GM21367 (cell line): ENCODE results near the gene CCDC154.

Experiments used
- ATAC-seq: cut with Tn5 transposase; IDR thresholded peaks from one replicate; pipeline ENCODE4 v1.9.1; 2021; ENCODE audit not compliant: unreplicated experiment

Gene CCDC154

DNA sequence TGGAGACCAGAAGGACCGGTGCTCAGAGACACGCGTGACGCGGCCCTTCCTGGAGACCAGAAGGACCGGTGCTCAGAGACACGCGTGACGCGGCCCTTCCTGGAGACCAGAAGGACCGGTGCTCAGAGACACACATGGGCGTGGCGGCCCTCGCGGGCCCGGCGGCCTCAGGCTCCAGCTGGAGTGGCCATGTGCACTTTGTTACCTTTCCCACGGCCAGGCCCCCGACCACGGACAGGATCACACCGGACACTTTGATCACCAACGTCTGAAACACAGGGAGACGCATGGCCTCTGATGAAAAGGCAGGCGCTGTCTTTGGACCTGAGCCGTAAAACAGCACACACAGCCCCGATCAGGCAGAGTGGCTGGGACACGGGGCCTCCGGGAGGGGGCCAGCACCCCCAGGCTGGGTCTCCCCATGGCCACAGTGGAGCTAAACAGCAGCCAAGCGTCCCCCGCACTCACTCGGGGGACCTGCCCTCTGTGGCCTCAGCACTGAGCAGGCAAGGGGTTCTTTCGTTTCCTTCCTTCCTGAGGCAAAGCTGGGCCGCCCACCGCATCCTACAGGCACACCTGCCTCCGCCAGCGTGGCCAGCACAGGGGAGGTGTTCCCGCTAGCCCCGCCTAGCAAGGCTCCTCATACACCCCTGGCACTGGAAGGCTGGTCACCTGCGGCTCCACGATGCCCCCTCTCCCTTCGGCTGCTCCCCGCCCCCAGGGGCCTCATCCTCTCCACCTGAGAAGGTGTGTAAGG lies 13.3 kb upstream of the CCDC154 start:
- no peak for ATAC-seq

GRCh38 chr16:1456951-1457350 lies 12.6 kb upstream of the CCDC154 start:
- ATAC-seq: no peak

DNA sequence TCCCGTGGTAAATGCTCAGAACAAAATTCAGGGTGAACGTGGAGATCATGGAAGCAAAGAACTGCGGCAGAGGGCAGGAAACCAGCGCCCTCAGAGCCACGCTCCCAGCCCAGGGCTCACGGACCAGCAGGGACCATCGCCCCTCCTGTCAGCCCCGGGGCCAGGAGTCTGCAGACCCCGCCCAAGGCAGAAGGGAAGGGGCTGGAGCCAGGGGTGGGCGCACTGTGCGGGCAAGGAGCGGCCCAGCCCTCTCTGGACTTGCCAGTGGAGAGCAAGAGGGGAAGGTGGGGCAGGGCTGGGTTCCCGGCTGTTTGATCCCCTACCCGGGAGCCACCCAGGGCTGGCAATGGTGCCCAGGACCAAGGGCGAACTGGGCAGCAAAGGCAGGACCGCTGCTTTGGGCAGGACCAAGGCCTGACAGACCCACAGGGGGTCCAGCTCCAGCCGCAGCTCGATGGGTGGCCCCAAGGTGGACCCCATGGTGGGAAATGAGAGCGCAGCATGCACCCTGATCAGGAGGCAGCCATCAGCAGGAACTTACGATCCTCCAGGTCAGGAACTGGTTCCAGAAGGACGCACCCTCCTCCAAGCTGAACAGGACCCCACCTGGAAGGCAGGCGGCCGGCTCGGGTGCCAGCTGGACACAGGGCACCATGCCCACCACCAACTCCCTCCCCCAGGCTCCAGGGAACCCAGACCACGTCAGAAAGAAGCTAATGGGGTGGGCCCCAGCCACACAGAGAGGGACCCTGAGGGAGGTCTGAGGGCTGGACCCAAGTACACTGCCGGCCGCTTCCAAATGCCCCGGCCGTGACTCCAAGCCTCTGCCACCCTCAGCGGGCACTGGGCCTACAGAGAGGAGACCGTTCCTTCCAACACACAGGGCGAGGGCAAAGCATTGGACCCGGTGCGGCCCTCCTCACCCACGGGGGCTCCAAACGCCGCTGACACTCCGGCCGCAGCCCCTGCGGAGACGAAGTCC lies 11.1 kb upstream of the CCDC154 start:
- no peak for ATAC-seq

DNA sequence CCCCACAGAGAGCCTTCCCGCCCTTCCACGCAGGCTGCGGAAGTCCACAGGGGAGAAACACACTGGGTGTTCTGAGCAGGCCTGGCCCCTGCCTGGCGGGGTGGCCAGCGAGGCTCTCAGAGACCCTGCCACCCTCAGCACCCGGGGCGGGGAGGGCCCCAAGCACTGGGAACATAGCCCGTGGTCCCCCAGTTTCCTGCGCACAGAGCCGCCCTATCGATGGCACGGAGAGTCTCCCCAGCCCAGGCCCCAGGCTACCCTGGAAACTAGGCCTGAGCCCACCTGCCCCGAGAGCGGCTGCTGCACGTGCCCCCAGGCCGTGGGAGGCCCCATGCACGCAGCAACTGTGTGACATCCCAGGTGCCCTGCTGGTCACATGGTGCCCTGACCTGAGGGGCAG lies 10.2 kb upstream of the CCDC154 start:
- no peak for ATAC-seq

- no peak for ATAC-seq
Measured at GRCh38 chr16:1453316-1453715, 9.0 kb upstream of the CCDC154 start.

GRCh38 chr16:1452530-1452929 lies 8.2 kb upstream of the CCDC154 start:
- ATAC-seq: no peak

DNA sequence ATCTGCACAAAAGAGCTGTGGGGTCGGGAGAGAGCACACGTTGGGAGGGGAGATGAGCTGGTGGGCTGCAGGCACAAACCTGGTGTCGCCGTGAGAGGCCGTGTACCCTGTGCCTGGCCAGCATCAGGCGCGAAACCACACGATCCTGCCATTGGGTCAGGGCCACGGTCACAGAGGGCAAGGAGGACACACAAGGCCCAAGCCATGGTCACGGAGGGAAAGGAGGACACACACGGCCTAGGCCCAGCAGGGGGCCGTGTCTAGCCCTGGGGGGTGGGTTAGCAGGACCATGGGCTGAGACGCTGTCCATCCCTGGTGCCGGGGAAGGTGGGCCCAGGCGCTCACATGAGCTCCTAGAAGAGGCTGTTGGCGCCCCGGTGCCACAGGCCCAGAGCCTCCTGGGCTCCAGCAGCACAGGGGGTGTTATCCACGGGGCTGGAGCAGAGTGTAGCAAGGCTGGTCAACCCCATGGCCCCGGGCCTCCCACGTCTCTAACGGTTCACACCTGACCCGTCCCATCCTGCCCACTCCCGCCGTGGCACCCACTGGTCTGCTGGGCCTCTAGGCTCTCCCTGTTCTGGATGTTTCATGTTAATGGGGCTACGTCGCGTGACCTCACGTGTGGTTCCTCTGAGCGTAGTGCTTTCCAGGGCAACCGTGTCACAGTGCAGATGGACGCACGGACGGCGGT lies 7.5 kb upstream of the CCDC154 start:
- ATAC-seq: no peak

GRCh38 chr16:1450841-1451240 lies 6.5 kb upstream of the CCDC154 start:
- ATAC-seq: no peak

DNA sequence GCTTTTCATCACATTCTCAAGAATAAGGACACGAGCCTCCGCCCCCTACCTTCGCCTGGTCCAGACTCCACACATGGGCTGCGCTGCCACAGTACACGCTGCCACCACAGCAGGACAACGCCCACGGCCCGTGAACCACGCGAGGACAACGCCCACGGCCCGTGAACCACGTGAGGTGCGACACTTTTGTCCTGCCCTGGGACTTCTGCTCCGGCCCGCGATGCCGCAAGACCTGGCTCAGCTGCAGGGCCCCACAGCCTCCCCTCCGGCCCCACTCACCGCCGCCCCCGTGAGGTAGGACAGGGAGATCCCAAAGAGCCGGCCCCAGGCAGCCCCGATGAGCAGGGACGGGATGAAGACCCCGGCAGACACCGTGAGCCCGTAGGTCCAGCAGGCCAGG lies 5.9 kb upstream of the CCDC154 start:
- no peak for ATAC-seq

- no peak for ATAC-seq
Measured at GRCh38 chr16:1449201-1449788, 4.9 kb upstream of the CCDC154 start.

DNA sequence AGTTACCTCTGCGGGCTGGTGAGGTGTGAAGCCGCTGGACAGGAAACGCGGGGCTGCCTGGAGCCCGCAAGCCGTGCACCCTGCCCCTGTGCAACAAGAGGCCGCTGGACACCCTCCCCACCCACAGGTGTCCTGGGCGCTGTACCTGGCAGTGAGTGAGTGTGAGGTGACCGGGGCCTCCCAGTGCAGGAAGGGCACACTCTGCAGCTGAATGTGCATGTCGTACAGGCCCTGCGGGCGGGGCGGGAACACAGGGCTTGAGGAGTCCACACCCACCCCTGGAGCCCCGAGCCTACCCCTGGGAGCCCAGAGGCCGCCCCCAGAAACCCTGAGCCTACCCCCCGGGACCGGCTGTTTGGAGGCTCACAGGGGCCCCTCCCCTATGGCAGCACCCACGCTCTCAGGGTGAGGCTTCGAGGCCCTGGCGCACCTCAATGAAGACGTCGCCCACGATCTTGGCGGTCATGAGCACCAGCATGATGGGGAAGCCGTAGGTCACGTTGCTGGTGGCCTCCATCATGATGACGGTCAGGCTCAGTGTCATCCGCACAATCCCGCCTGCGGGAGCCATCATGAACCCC lies 4.3 kb upstream of the CCDC154 start:
- ATAC-seq: no peak

DNA sequence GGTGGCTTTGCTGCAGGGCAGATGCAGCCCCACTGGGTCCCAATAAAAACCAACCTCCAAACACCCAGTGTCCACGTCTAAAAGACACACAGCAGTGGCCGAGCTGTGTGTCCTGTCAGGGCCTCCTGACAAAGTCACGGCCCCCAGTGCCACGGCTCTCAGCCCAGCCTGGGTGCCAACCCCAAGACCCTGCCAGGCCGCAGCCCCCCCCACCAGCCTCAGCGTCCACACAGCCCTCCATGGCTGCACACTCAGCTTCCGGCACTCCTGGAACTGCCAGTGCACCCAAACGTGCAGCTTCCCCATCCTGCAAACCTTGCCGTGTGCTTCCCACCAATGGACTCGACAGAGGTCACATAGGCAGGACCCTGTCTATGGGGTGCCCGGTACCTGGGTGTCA lies 3.6 kb upstream of the CCDC154 start:
- no peak for ATAC-seq

- ATAC-seq: no peak
Measured at GRCh38 chr16:1446296-1447080, 2.1 kb upstream of the CCDC154 start.

DNA sequence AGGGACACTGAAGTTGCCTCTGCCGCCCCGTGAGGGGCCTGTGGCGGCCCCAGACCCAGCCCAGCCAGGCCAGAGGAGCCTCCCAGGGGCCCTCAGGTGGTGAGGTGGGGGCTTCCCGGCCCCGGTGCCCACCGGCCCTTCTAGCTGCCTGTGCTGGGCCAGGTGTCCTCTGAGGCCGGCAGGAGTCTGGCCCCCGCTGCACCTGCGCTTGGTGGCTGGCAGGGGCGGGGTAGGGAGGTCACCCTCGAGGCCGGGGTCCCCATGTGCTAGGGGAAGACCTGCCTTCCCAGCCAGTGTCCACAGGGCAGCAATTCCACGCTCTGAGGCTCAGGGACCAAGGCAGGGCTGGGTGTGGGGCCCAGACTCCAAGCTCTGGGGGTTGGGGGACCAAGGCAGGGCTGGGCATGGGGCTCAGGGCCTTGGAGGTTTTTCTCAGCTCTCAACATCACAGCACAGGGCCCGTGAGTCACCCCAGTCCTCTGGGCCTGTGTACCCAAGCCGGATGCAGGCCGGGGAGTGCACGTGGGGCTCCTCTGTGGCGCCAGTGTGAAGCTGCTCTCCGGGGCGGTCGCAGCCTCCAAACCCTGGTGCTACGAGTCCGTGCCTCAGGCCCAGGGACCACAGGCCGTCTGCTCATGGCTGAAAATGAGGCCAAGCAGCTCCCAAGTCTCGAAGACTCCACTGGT lies 1.3 kb upstream of the CCDC154 start:
- ATAC-seq: no peak

DNA sequence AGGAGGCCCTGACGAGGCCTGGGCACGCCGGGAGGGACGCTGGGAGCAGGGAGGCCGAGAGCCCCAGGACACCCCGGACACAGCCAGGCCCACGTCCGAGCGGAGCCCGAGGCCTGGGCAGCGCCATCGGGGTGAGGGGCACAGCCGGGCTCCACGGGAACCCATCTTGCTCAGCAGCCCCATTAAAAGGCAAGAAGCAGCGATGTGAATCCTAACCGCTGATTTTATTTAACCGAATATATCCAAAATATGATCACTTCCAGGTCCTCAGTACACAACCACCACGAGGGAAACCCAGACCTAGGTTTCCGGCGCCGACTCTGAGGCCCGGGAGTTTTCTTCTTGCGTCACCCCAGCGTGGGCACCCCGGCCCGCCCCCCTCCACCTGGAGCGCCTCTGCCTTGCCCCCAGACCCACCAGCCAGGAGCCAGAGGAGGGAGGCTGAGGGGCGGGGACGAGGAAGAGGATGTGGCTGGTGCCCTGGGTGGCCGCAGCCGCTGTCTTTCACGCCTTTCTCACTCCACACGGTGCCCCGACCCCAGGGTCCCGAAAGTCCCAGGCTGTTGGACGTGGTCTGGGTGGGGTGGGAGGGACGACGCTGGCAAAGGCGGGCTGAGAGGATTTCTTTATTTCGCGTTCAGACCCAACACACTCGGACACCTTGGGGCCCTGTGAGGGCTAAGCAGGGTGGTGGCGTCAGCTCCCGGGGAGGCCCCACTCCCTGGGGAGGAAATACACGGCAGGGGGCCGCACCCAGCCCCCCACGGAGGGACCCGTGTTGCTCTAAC lies 568 bp upstream of the CCDC154 start:
- no peak for ATAC-seq

DNA sequence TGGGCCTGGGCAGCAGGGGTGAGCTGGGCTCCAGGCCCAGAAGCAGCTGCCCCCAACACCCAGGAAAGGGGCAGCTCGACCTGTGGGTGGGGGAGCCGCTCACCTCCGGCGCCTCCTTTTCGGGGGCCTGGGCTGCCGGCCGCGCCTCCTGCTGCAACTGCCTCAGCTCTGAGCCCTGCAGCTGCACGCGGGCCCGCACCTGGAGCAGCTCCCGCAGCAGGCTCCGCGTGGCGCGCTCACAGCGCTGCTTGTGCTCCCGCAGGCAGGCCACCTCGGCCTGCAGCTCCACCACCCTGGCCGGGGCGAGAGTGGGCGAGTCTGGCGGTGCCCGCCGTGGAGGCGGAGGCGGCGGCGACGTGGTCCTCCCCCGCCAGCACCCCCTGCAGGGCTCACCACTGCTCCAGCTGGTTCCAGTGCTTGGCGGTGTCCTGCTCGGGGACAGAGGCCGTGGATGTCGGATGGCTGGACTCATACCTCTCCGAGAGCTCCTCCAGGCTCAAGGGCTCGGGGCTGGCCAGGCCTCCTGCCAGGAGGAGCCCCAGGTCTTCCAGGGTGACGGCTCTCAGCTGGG lies 868 bp downstream of the CCDC154 start:
- no peak for ATAC-seq

DNA sequence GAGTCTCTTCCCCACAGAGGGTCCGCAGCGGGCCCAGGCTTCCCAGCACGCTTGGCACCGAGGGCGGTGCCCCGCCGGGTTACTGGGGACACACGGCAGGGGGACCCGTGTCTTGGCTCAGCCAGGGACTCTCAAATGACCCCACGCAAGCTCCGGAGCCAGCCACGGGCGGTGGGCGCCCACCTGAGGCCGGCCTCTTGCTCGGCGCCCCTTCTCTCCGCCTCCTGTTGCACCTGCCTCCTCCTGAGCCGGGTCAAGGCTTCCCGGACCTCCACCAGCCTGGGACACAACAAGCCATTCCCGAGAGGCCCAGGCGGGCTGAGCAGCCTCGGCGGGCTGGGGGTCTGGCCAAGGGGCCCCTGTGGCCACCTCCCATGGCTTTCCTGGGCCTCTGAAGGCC lies 1.7 kb downstream of the CCDC154 start:
- no peak for ATAC-seq

DNA sequence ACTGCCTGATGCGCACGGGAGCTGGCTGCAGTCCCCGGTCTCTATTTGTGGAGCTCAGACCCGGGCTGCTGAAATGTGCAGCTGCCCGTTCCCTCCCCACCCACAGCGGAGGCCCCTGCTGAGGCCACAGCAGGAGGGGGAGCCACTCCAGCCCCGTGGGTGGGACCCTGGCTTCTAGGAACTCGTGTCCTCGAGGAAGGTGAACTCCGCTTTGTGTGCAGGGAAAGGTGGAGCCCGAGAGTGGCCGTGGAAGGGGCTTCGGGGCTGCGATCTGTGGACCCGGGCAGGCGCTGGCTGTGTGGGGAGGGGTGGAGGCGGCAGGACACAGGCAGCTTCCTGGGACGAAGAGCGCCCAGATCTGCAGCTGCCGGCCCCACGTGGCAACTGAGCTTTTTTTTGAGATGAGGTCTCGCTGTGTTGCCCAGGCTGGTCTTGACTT lies 2.9 kb downstream of the CCDC154 start:
- no peak for ATAC-seq
